ENCODE results near the gene VDR.

VDR gene

GRCh38 chr12:47868552-47869031, 36.2 kb downstream of the VDR start:
- DNase-seq: peak; percentile 69 to 93 (median 78)

DNA sequence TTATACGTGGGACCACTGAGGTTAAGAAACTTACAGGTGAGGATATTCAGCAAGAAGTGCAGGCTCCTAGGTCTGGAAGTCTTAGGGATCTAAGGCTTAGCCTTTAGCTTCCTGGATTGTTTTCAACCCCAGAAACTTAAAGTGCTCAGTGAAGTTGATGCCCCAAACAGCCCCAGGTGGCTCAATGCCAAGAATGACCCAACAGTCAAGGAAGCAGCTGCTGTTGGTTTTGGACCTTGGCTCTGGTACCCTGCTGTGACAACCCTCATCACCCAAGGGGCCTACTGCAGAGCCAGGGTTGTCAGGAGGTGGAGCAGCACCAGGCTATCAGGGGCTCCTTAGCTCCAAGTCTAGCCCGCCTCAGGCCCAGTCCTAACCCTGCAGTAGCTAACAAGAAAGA, 36.8 kb downstream of the VDR start:
- DNase-seq: peak in 1 of 3 donors; percentile 6

- DNase-seq: peak; percentile 76 to 91 (median 79)
Observed at GRCh38 chr12:47867495-47867941, 37.3 kb downstream of the VDR start.

GRCh38 chr12:47864646-47865235, 40.1 kb downstream of the VDR start:
- DNase-seq: no peak

GRCh38 chr12:47863985-47864384, 40.8 kb downstream of the VDR start:
- DNase-seq: no peak

DNA sequence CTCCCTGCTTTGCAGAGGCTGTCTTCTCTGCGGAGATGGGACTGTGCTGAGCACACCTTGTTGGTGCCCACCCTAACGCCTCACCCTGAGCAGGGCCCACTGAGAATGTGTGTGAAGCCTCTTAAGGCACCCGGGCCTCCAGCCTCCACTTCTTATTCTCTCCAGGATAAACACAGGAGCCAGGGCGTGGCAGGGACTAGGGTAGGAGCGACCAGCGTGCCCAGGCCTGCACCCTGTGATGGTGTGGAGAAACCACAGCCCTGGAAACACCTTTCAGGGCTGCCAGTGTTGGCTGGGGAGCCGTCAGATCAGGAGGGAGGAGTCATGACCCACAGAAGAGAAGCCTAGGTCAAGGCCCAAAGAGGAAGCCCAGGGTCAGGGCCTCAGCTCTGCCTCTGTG, 41.3 kb downstream of the VDR start:
- DNase-seq: no peak

- no peak for DNase-seq
Observed at GRCh38 chr12:47862881-47863280, 41.9 kb downstream of the VDR start.

DNA sequence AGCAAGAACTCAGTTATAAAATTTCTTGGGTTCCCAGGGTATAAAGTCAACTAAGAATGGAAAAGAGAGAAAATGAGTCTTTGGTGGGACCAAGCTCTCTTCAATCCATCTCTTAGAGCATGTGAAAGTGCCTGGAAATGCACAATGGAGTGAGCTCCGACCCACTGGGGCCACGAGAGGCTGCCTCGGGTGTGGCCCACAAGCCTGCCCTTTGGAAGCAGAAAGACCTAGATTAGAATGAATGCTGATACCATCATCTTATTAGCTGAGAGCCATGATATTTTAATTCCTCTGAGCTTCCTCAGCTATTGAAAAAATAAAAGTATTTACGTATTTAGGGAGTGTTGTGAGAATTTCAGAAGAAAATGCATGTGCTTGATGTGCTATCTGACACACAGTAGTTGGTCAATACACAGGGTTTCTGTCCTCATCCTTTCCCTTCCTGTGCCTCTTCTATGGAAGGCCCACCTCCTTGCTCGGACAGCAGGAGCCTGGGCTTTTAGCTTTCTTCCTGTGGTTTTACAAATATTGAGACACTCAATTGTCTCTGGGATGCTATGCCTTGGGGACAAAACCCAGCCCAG, 42.5 kb downstream of the VDR start:
- DNase-seq: no peak

- DNase-seq: no peak
Observed at GRCh38 chr12:47860873-47861272, 43.9 kb downstream of the VDR start.

- no peak for DNase-seq
Observed at GRCh38 chr12:47860279-47860841, 44.4 kb downstream of the VDR start.

DNA sequence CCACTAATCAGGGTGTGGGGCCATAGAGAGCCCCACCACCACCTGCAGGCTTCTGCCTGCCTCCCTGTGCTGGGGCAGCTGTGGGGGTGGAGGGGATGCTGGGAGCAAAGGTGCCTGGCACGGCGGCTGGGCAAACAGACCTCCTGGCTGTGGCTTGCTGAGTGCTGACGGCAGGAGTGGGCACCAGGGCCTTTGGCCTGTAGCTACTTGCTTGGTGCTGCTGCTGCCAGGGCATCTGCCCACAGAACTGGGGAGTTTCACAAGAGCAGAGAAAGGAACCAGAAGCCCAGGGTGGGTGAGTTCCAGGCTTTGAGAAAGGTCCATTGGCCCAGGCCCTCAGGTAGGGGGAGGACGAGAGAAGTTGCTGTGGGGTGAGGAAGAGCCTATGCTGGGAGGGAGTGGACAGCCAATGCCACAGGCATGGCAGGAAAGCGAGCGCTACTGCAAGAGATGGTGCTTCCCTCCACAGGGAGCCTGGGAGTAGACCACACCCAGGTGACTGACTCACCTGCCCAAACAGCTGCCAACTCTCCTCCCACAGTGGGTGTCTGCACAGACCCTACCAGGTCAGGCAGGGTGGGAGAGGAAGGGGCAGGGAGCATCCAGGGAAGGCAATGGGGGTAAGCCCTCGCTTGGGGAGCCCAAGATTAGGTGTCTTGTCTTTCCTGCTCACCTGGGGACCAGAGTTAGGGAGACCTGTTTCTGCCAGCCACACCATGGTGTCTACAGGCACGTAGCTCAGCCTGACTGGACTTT, 46.1 kb downstream of the VDR start:
- no peak for DNase-seq

GRCh38 chr12:47856721-47857575, 47.8 kb downstream of the VDR start:
- no peak for DNase-seq

DNA sequence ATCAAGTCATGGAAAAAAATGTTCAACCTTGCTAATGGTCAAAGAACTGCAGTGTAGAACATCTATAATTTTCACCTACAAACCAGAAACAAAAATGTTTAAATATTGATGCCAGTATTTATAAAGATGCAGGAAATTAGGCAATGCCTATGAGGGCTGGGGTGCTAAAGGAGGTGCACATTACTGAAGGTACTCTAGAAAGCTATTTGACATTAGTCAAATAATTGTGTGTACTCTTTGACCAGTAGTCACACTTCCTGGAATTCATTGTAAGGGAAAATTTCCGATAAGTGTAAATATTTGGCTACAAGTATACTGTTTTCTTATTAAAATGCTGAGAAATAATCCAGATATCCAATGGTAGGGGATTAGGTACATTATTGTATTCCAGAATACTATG, 48.7 kb downstream of the VDR start:
- DNase-seq: no peak

DNA sequence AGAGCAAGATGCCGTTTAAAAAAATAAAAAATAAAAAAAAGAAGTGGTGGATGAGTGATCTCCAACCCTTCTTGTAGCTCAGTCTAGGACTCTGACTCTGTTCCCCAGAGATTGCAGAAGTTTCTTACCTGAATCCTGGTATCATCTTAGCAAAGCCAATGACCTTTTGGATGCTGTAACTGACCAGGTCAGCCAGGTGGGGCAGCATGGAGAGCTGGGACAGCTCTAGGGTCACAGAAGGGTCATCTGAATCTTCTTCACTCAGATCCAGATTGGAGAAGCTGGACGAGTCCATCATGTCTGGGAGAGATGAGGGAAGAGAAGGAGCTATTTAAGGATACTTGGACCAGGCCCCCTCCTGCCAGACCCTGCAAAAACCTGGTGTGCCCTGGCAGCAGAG, 49.3 kb downstream of the VDR start:
- DNase-seq: no peak

- DNase-seq: no peak
Observed at GRCh38 chr12:47854531-47854930, 50.3 kb downstream of the VDR start.

DNA sequence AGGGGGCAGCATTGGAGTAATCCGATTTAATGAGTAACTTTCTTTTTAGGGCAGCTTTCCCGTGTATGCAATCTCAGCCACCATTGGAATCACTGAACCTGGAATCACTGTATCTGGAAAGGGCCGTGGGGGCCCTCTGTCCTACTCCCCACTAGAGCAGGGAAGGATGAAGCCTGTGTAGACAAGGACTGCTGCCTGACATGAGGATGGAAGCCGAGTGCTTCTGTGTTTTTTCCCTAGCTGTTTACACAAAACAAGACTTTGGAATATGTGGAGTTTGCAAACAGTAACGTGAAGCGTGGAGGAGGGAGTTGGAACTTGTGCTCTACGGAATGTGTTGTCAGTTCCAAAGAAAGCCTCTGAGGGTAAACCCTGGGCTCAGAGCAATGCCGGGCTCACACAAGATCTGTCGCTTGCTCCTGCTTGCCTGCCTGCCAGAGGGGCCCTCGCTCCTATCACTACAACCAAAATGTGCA, 52.7 kb downstream of the VDR start:
- no peak for DNase-seq

DNA sequence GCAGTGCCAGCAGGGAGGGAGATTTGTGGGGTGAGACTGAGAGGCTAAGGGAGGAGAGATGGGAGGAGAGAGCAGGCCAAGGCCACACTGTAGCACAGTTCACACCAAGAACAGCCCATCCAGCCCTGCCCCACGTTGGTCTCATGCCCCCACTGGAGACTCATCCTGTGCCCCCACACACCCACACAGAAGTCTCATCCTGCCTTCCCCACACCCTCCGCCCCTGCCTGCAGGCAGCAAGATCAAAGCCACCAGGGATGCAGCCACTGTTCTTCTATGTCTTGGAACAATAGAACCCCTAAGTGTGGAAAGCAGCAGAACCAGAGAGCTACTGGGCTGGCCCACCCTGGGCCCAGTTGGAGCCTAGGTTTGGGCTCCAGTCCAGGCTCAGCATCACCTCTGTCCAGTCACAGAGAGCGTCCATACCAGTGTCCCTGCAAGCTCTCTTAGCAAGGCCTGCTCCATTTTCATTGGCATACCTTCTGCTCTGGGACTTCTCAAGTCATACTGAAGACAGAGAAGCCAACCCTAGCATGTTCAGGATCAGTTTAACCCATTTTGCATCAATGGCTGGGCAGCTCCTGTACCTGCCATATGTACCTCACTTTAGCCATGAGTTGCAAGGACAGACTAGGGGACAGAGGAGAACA, 53.4 kb downstream of the VDR start:
- no peak for DNase-seq

DNA sequence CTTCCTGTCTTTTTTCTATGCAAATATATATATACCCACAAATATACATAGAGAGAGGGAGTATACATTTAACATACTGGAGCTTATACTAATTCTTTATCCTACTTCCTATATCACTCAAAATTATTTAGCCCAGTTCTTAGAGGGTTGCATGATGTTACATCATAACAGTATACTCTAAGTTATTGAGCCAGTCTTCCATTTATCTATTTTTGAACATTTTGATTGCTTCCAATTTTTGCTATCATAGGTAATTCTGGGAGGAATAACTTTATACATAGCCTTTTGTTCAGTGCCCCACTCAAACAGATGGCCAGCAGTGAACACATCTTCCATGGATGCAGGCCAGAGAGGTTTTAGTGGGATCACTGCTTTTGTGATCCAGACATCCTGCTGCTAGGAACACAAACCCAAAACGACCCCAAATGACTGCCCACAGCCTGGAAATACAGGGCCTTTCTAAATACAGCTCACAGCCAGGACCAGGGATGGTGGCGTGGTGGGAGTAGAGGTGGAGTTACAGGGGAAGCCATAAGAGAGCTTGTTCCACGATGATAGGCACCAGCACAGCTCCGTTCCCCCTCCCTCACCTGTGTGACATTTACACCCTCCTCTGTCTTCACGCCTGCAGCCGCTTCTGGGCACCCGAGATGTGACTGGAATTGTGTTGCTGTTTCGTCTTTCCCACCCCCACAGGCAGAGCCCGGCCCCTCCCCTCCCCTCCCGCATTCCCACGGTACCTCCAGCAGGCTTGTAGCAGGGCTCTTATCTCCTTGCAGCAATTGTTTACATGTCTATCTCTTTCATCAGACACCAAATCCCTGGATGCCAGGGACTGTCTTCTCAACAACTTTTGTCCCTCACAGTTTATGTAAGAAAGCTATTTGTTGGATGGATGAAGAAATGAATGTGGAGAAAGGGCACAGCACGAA, 54.4 kb downstream of the VDR start:
- DNase-seq: no peak

GRCh38 chr12:47849261-47849660, 55.5 kb downstream of the VDR start:
- DNase-seq: no peak

DNA sequence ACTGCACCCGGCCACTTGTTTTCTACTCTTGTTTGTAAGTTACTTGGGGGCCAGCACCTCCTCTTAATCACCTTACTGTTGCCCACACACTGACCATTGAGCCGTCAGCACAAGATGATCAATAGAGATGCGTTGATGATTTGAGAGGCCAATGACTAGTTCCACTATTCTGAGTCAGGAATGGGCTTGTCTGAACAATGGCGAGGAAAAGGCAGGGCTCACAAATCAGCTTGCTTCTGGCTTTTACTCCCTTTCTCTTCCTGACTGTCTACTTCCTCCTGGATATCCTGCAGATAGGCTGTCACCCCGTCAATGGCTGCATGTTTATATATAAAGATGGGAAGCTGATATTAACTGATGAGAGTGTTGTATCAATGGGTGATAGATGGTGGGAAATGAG, 55.9 kb downstream of the VDR start:
- no peak for DNase-seq

All from suppressor macrophage treated with lipopolysaccharide for 1 hour (primary cell).